Coronary artery (tissue), 2 donors: ENCODE data around the gene VENTX.

Experiments used
- DNase-seq: peaks from one replicate; pipeline ENCODE4 v3.0.0-alpha.2; 2017; ENCODE audit warnings: low spot score
- H3K27ac ChIP-seq, 2 donors: fragments of 200-600 bp; sonication (generic); one replicate each; pipeline ENCODE4 v1.5.1; 2016 to 2019
- H3K4me3 ChIP-seq: fragments of 200-600 bp; sonication (generic); 2 replicates; pipeline ENCODE4 v1.5.1; 2016; ENCODE audit warnings: mild to moderate bottlenecking, moderate library complexity
- CTCF ChIP-seq: fragments of 200-600 bp; sonication (generic); IDR thresholded peaks from one replicate; pipeline ENCODE4 v1.5.1; 2019; ENCODE audit warnings: antibody characterized with exemption

Gene VENTX

GRCh38 chr10:133207627-133208026 lies 30.0 kb upstream of the VENTX start:
- no peak overlapping the region for H3K27ac ChIP-seq
- no peak for DNase-seq
- TF ChIP-seq CTCF, result no peak
- H3K4me3 ChIP-seq, result no peak overlapping the region

GRCh38 chr10:133208466-133208865 lies 29.2 kb upstream of the VENTX start:
- H3K27ac ChIP-seq, result no peak overlapping the region
- H3K4me3 ChIP-seq, result no peak overlapping the region
- no peak for TF ChIP-seq CTCF
- DNase-seq, result no peak

- Histone ChIP-seq H3K27ac (no peak overlapping the region), H3K4me3 (no peak overlapping the region)
- no peak for DNase-seq
- TF ChIP-seq CTCF, result no peak
Measured at GRCh38 chr10:133209117-133209516, 28.5 kb upstream of the VENTX start.

GRCh38 chr10:133209641-133210040 lies 28.0 kb upstream of the VENTX start:
- no peak overlapping the region for H3K4me3 ChIP-seq
- TF ChIP-seq CTCF, result no peak
- H3K27ac ChIP-seq, result no peak overlapping the region
- DNase-seq, result no peak

GRCh38 chr10:133210398-133211140 lies 27.1 kb upstream of the VENTX start:
- Histone ChIP-seq H3K27ac (no peak overlapping the region), H3K4me3 (no peak overlapping the region)
- TF ChIP-seq CTCF, result no peak
- no peak for DNase-seq

GRCh38 chr10:133211141-133211830 lies 26.4 kb upstream of the VENTX start:
- no peak overlapping the region for H3K27ac ChIP-seq
- DNase-seq, result no peak
- TF ChIP-seq CTCF, result no peak
- H3K4me3 ChIP-seq, result no peak overlapping the region
